Right atrium auricular region (tissue), 2 donors: ENCODE measurements around the gene FPR3. TPM values are rescaled to one million over a fixed set of nuclear protein-coding genes. Genes with fewer than 3 reads are reported as not detected.

Experiments
- DNase-seq: peaks from one replicate; pipeline ENCODE4 v3.0.0-alpha.2; 2019; ENCODE audit warnings: low spot score
- H3K27ac ChIP-seq, 2 donors: fragments of 200-600 bp; sonication (generic); 1 replicate in 1 of 2; 2 replicates in 1 of 2; pipeline ENCODE4 v1.5.1; 2016 to 2019
- H3K27me3 ChIP-seq, 2 donors: fragments of 200-600 bp; sonication (generic); one replicate each; pipeline versions ENCODE4 v1.5.1 to v1.6.0; 2017 to 2019
- H3K36me3 ChIP-seq: fragments of 200-600 bp; sonication (generic); one replicate; pipeline ENCODE4 v1.5.1; 2016
- H3K4me1 ChIP-seq, 2 donors: fragments of 200-600 bp; sonication (generic); one replicate each; pipeline versions ENCODE4 v1.5.1 to v1.6.0; 2017 to 2019
- H3K4me3 ChIP-seq, 2 donors: fragments of 200-600 bp; sonication (generic); 1 replicate in 1 of 2; 2 replicates in 1 of 2; pipeline ENCODE4 v1.5.1; 2017 to 2019; ENCODE audit warnings: mild to moderate bottlenecking in 1 of 2, moderate library complexity in 1 of 2
- H3K9me3 ChIP-seq, 2 donors: fragments of 200-600 bp; sonication (generic); one replicate each; pipeline ENCODE4 v1.5.1; 2019
- CTCF ChIP-seq, 2 donors: fragments of 200-600 bp; sonication (generic); IDR thresholded peaks; one replicate each; pipeline ENCODE4 v1.5.1; 2019; ENCODE audit warnings: antibody characterized with exemption in 2 of 2
- total RNA-seq, 2 donors: library from RNA; depleted of rRNA; stranded (reverse); fragments of >200 nt; gene quantifications; one replicate each; pipeline ENCODE4 v1.1.0, GENCODE V29; 2016

The FPR3 gene
- total RNA-seq, 2 donors from 2014 or later = 1.4 to 14.7 TPM

- H3K36me3 ChIP-seq = no peaks in the 10 kb centered on the region
- TF ChIP-seq CTCF (IDR thresholded peaks at IDR 0.05) = no peak
- no peaks in the 10 kb centered on the region for H3K9me3 ChIP-seq
- H3K27me3 ChIP-seq = no peaks in the 10 kb centered on the region
- no peak for DNase-seq
- no peak overlapping the region for H3K4me3 ChIP-seq
- H3K4me1 ChIP-seq = peaks cover 0 to 12% of the 10 kb centered on the region in 2 donors
- H3K27ac ChIP-seq = no peak overlapping the region
These were observed 15.3 kb upstream of the FPR3 start for GRCh38 chr19:51779703-51780102.

GRCh38 chr19:51780270-51780669, 14.7 kb upstream of the FPR3 start:
- Histone ChIP-seq H3K9me3 (no peaks in the 10 kb centered on the region), H3K27ac (no peak overlapping the region), H3K4me3 (no peak overlapping the region), H3K36me3 (no peaks in the 10 kb centered on the region), H3K4me1 (peaks cover 0 to 14% of the 10 kb centered on the region in 2 donors), H3K27me3 (no peaks in the 10 kb centered on the region)
- DNase-seq = no peak
- no peak for TF ChIP-seq CTCF (IDR thresholded peaks at IDR 0.05)

GRCh38 chr19:51781999-51782398, 13.0 kb upstream of the FPR3 start:
- DNase-seq = no peak
- H3K9me3 ChIP-seq = no peaks in the 10 kb centered on the region
- no peak overlapping the region for H3K4me3 ChIP-seq
- TF ChIP-seq CTCF (IDR thresholded peaks at IDR 0.05) = no peak
- H3K36me3 ChIP-seq = no peaks in the 10 kb centered on the region
- no peaks in the 10 kb centered on the region for H3K27me3 ChIP-seq
- peaks cover 0 to 17% of the 10 kb centered on the region in 2 donors for H3K4me1 ChIP-seq
- H3K27ac ChIP-seq = no peak overlapping the region

GRCh38 chr19:51783372-51783771, 11.6 kb upstream of the FPR3 start:
- no peak for DNase-seq
- Histone ChIP-seq H3K4me1 (peaks cover 0 to 8% of the 10 kb centered on the region in 2 donors), H3K27me3 (no peaks in the 10 kb centered on the region), H3K27ac (no peak overlapping the region), H3K4me3 (no peak overlapping the region), H3K9me3 (no peaks in the 10 kb centered on the region), H3K36me3 (no peaks in the 10 kb centered on the region)
- TF ChIP-seq CTCF (IDR thresholded peaks at IDR 0.05) = peak in 1 of 2 donors; percentile 23

DNA sequence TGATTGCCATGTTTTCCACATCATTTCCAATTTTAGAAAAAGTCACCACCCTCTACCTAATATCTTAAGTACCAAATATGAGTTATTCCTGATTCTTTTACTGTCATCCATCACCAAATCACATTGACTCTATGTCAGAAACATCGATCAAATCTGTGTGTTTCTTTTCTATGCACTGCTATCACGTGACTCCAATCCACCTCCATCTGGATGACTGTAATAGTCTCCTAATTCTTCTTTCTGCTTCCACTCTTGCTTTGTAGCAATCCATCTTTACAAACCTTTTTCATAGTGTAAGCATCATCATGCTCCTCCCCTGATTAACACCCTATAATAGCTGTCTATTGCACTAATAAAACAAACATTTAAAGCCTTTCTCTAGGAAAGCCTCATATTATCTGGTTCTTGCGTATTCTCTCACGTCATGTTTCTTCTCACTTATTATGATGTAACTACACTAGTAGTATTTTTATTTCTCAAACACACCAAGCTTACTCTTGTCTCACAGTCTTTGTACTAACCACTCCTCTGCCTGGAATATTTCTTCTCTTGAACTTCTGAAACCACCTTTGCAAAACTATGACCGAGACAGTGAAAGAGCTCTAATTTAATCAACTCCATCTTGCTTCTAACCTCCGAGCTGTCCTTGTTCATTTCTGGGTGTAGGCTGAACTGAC, 10.7 kb upstream of the FPR3 start:
- no peak for TF ChIP-seq CTCF (IDR thresholded peaks at IDR 0.05)
- Histone ChIP-seq H3K4me3 (no peak overlapping the region), H3K27me3 (no peaks in the 10 kb centered on the region), H3K36me3 (no peaks in the 10 kb centered on the region), H3K4me1 (peaks cover 0 to 8% of the 10 kb centered on the region in 2 donors), H3K9me3 (no peaks in the 10 kb centered on the region), H3K27ac (peak overlapping the region; percentile 31 to 41)
- no peak for DNase-seq
